Raji (cell line): Measurements from ENCODE around the gene PLBD2.

Experiments used
- POLR2A ChIP-seq: IDR thresholded peaks from 2 replicates; pipeline ENCODE4 v1.6.1; 2011; ENCODE audit warnings: low read depth, low read length, control low read depth; ENCODE audit not compliant: insufficient read depth

PLBD2 gene

DNA sequence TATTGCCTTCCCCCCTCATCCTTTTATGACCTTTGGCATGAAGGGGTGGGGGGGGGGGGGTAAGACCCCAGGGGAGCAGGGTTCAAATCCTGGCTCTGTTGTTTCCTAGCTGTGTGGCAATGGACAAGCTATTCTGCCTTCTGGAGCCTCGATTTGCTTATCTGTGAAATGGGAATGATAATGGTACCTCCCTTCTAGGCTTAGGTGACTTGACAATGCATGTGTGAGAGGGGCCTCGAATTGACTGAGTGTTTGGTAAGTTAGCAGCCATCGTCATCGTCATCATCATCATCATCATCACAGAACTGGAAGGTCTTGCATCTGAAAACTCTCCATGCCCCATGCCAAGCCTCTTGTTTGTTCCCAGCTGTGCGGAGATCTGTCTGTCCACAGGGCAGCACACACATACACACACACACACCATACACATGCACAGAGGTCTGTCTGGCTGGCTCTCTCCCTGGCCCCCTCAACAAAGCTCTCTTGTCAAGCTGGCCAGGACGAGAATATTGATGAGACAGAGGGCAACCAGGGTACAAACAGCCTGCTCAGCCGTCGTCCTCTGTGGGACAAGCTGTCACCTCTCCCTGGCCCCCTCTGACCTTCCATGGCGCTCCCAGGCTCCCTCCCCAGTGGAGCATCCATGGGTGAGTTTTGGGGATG is 51.2 kb downstream of the PLBD2 start:
- no peak for TF ChIP-seq POLR2A

- no peak for TF ChIP-seq POLR2A
Observed at GRCh38 chr12:113413488-113413939, 55.1 kb downstream of the PLBD2 start.

- TF ChIP-seq POLR2A = no peak
Observed at GRCh38 chr12:113414519-113415038, 56.2 kb downstream of the PLBD2 start.

GRCh38 chr12:113416091-113416754 is 57.8 kb downstream of the PLBD2 start:
- no peak for TF ChIP-seq POLR2A

GRCh38 chr12:113418213-113418879 is 60.0 kb downstream of the PLBD2 start:
- TF ChIP-seq POLR2A = no peak

- TF ChIP-seq POLR2A = no peak
Observed at GRCh38 chr12:113420996-113421595, 62.7 kb downstream of the PLBD2 start.

DNA sequence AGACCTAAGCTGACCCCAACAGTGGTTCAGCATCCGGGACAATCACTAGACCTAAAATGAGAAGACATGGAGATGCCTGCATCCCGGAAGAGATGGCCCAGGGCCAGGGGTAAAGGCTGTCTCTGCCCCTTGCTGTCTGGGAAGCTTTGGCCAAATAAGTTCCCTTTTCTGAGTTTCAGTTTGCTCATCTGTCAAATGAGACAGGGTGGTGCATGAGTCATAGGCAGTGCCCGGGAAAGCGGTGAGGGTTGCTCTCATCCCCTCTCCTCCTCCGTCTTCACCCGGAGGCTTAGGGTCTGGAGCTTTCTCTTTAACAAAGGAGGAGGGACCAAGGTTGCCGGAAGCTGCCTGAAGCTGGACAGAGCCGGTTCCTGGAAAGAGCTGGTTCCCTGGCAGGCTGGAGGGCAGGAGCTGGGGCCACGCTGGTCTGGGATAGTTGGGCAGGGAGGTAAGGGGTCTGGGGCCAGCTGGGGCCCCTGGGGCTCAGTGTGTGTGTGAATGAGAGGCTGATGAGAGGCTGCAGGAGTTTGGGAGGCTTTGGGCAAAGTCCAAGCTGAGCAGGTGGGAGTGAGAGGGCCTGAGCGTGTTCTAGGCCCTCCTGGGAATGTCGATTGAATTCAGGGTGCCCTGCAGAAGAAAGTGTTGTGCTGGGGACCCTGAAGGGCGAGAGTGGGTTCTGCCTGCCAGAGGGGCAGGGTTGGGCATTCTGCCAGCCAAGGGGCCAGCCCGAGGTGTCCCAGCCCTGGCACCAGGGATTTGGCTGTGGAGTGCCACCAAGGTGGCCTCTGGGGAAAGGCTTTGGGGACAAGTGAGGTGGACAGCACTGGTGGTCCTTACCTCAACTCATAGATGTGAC is 63.9 kb downstream of the PLBD2 start, which contains the start of gene SDSL:
Gene SDSL (plus strand): TSS at position 351 of the 856 bp plus-strand sequence. CDS start 5,603 bp downstream, outside the sequence.
- TF ChIP-seq POLR2A = no peak

GRCh38 chr12:113422886-113423669 is 64.7 kb downstream of the PLBD2 start:
- no peak for TF ChIP-seq POLR2A

DNA sequence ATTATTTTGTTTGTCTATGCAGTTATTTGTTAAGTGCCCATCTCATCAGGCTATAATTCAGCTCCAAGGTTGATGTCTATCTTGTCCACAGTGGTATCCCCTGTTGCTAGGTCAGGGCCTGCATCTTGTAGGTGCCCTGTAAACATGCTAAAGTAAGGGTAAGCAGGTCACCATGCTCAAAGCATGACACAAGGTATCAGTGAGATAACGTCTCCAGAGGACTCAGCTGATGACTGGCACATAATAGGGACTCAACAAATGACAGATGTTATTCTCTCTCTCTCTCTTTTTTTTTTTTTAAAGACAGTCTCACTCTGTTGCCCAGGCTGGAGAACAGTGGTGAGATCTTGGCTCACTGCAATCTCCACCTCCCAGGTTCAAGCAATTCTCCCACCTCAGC is 66.1 kb downstream of the PLBD2 start:
- no peak for TF ChIP-seq POLR2A

DNA sequence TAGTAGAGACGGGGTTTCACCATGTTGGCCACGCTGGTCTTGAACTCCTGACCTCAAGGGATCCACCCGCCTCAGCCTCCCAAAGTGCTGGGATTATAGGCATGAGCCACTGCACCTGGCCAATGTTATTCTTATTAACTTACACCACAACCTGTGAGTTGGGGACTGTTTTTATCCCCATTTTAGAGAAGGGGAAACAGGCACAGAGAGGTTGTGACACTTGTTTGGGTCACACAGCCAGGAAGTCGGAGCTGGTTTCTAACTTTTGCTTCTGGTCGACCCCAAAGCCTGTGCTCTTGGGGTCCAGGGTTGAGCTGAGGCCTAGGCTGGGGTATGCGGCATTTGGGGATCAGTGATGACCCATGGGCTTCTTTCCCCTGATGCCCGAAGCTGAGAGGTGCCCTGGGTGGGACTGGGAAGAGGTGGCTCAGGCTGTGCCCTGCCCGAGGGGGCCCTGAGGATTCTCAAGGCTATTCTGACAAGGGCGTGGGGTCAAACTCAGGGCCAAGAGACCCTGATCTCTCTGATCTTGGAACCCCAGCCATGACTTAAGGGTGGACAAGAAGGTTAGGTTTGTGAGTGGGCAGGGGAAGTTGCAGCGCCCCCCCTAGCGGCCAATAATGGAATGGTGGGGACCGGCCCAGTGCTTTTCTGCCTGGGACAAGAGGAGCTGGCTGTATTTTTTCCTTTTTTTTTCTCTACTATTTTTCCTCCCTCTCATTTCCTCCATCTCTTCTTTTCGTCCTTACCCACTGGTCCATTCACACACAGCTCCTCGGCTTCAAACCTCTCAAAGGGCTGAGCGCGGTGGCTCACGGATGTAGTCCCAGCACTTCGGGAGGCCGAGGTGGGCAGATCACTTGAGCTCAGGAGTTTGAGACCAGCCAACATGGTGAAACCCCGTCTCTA is 66.8 kb downstream of the PLBD2 start:
- TF ChIP-seq POLR2A = no peak

DNA sequence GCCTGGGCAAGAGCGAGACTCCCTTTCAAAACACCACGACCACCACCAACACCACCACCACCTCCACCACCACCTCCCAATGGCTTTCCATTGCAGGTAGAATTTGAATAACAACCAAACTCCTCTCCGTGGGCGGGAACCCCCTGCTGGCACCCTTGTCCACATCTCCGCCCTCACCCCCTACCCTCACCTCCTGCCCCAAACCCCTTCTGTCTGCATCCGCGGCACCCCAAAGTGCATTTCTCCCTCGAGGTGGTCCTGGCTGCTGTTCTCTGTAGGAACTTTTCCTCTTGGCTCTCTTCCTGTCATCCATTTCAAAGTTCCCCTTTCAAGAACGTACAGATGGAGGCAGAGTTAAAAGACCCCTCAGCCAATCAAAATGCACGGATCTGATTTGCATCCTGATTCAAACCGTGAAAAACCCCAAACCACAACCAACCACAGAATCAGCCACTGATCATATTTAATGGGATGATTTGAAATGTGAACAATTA is 67.6 kb downstream of the PLBD2 start:
- no peak for TF ChIP-seq POLR2A

DNA sequence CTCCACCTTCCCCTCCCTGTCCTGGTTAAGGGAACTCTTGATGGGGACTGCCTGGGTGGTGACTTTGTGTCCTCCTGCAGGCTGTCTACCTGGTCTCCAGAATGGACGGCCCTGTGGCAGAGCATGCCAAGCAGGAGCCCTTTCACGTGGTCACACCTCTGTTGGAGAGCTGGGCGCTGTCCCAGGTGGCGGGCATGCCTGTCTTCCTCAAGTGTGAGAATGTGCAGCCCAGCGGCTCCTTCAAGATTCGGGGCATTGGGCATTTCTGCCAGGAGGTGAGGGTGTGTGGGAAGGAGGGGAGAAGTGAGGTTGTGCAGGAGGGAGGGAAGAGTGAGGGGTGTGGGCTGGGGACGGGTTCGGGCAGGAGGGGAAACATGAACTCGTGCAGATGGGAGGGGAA is 69.5 kb downstream of the PLBD2 start:
- TF ChIP-seq POLR2A = no peak
